Activated CD8-positive, alpha-beta T cell treated with anti-CD3 and anti-CD28 coated beads for 36 hours (primary cell): ENCODE measurements around the gene GGCX. TPM values are rescaled to one million over a fixed set of nuclear protein-coding genes. Genes with fewer than 3 reads are reported as not detected.

Experiments
- ATAC-seq: fragments of 200-7000 bp; cut with Tn5 transposase; one replicate; pipeline ENCODE4 v1.10.0; 2021; ENCODE audit warnings: mild to moderate bottlenecking, moderate library complexity
- CTCF ChIA-PET: fragments of 350-600 bp; sonication (Branson Sonifier 250); formaldehyde crosslinking; loops from one replicate; lab custom pipeline; 2021; ENCODE audit warnings: antibody characterized with exemption; lab: Charles Lee
- POLR2A ChIA-PET: fragments of 350-600 bp; sonication (Branson Sonifier 250); formaldehyde crosslinking; loops from one replicate; lab custom pipeline; 2021; ENCODE audit warnings: antibody characterized with exemption; lab: Charles Lee
- DNase-seq: peaks from one replicate; pipeline ENCODE4 v3.0.0-alpha.2; 2020
- H3K27ac Mint-ChIP-seq: one replicate; pipeline ENCODE4 v1.8.0; 2021; ENCODE audit warnings: mild to moderate bottlenecking, mixed read lengths
- H3K27me3 Mint-ChIP-seq: one replicate; pipeline ENCODE4 v1.8.0; 2021; ENCODE audit warnings: mixed read lengths
- H3K36me3 Mint-ChIP-seq: one replicate; pipeline ENCODE4 v1.8.0; 2021; ENCODE audit warnings: low read depth, mixed read lengths
- H3K4me1 Mint-ChIP-seq: one replicate; pipeline ENCODE4 v1.8.0; 2021; ENCODE audit warnings: low read depth, mixed read lengths
- H3K4me3 Mint-ChIP-seq: one replicate; pipeline ENCODE4 v1.8.0; 2021; ENCODE audit warnings: mild to moderate bottlenecking, moderate library complexity, mixed read lengths
- H3K9me3 Mint-ChIP-seq: one replicate; pipeline ENCODE4 v1.8.0; 2021; ENCODE audit warnings: mixed read lengths
- intact Hi-C: fragments of 100-400 bp; cut with micrococcal nuclease; formaldehyde crosslinking; loops from one replicate; pipeline ENCODE4 v1.10.0; 2022
- total RNA-seq, 2 experiments: library from RNA; stranded (reverse); gene quantifications; one replicate each; pipeline ENCODE4 v1.2.3, GENCODE V29; 2021
- TF ChIP-seq, protein P1 (sequence below): fragments of 200-600 bp; IDR thresholded peaks from one replicate; pipeline ENCODE4 v1.8.0; 2022; ENCODE audit warnings: antibody characterized with exemption, mild to moderate bottlenecking

The GGCX gene
- total RNA-seq, 2 experiments from 2014 or later = 14.6 to 16.7 TPM

DNA sequence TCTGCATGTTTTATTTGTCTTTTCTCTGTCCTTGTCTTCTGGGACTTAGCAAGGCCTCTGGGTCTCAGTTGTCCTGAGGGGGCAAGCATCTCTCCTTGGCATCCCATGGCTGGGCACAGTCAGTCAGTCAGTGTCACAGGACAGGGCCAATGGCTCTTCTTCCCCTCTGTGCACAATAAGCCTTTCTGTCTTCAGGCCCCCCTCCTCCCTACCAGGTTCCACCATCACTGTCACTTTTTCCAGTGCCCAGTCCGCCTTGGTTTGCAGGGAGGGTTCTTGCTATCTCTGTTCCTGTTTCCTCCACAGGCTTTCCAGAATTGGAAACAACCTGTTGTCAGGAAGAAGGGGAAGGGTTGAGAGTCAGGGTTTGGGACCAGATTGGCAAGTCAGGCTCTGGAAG, 21.2 kb upstream of the GGCX start:
- CTCF ChIA-PET = no interaction called here
- POLR2A ChIA-PET = interaction anchor here (1.8 to 3.3 kb wide), 2 partner anchors 13 to 43 kb away, joined by 13 to 21 read pairs; partner anchors contain the start of genes MAT2A and RNF181
- Mint-ChIP-seq H3K4me1 (peaks cover 50% of the 10 kb centered on the region), H3K4me3 (no peak overlapping the region), H3K36me3 (peaks cover 23% of the 10 kb centered on the region), H3K27me3 (no peaks in the 10 kb centered on the region), H3K27ac (no peak overlapping the region), H3K9me3 (no peaks in the 10 kb centered on the region)
- DNase-seq (no peak), ATAC-seq (no peak)
- intact Hi-C loops = no loop called here
- TF ChIP-seq, protein P1, sequence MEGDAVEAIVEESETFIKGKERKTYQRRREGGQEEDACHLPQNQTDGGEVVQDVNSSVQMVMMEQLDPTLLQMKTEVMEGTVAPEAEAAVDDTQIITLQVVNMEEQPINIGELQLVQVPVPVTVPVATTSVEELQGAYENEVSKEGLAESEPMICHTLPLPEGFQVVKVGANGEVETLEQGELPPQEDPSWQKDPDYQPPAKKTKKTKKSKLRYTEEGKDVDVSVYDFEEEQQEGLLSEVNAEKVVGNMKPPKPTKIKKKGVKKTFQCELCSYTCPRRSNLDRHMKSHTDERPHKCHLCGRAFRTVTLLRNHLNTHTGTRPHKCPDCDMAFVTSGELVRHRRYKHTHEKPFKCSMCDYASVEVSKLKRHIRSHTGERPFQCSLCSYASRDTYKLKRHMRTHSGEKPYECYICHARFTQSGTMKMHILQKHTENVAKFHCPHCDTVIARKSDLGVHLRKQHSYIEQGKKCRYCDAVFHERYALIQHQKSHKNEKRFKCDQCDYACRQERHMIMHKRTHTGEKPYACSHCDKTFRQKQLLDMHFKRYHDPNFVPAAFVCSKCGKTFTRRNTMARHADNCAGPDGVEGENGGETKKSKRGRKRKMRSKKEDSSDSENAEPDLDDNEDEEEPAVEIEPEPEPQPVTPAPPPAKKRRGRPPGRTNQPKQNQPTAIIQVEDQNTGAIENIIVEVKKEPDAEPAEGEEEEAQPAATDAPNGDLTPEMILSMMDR = no peak

DNA sequence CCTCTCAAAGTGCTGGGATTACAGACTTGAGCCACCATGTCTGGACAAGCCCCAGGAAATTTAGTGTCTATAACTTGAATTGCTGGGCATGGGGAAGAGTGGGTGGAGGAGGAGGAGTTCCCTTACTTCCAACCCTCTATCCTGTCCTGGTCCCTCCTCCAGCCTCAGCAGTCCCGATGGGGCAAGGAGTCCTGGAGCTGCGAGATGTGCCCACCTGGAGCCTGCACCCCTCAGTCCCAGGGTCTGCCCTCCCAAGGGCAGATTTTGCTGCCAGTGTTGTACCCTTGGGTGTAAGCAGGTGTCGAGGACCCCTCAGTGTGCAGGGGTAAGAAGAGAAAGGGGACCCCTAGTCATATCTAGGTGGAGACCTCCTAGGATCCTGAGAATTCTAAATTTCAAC, 18.9 kb upstream of the GGCX start:
- H3K27me3 Mint-ChIP-seq = no peaks in the 10 kb centered on the region
- ChIA-PET POLR2A (interaction anchor here (0.8 to 1.8 kb wide), 3 partner anchors 12 to 161 kb away, joined by 3 to 7 read pairs (median 4); partner anchors contain the start of gene RNF181), CTCF (no interaction called here)
- H3K36me3 Mint-ChIP-seq = peaks cover 23% of the 10 kb centered on the region
- no peak overlapping the region for H3K27ac Mint-ChIP-seq
- no peaks in the 10 kb centered on the region for H3K9me3 Mint-ChIP-seq
- H3K4me1 Mint-ChIP-seq = peaks cover 41% of the 10 kb centered on the region
- H3K4me3 Mint-ChIP-seq = no peak overlapping the region
- TF ChIP-seq, protein P1 = no peak
- ATAC-seq (no peak), DNase-seq (no peak)
- intact Hi-C loops = no loop called here

DNA sequence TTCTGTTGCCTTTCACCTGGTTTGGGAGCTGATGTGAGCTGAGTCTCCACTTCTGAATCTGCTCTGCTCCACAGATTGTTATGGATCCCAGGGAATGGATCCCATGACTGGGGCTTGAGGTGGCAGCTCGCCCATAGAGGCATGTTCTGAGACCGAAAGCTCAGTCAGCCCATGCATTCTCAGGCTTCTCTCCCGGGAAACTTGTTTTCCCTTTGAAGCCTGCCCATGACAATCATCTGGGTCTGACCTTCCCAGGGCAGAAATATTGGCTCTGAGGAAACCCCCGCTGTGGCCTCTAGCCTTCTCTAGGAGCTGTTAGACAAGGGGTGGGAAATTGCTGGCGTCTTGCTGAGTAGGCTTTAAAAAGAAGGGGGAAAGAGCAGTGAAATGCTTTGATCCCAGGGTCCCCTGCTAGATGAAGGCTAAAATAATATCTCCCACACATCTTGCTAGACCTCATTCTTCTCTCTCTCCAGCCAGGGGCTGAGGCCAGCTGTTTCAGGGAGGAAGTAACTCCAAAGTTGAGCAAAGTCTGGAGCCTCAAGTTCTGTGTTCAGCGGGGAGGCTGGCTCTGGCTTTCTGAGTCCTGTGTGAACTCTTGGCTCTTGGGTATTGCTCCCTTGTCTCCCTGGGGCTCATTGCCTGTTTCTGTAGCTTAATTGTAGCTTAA, 18.1 kb upstream of the GGCX start:
- H3K4me3 Mint-ChIP-seq = peak overlapping the region; percentile 96
- no peak for DNase-seq
- H3K36me3 Mint-ChIP-seq = peaks cover 23% of the 10 kb centered on the region
- TF ChIP-seq, protein P1 = no peak
- intact Hi-C loops = no loop called here
- H3K27me3 Mint-ChIP-seq = no peaks in the 10 kb centered on the region
- H3K27ac Mint-ChIP-seq = peak overlapping the region; percentile 90
- no peak for ATAC-seq
- ChIA-PET CTCF (interaction anchor here (0.7 to 1.3 kb wide), 4 partner anchors 8 to 15 kb away, joined by 3 to 5 read pairs (median 4); partner anchors contain the start of gene RNF181), POLR2A (interaction anchor here (0.5 to 3.0 kb wide), 11 partner anchors 11 to 225 kb away, joined by 3 to 12 read pairs (median 3); partner anchors contain the start of genes ELMOD3, GGCX, MAT2A and RETSAT)
- no peaks in the 10 kb centered on the region for H3K9me3 Mint-ChIP-seq
- peaks cover 35% of the 10 kb centered on the region for H3K4me1 Mint-ChIP-seq

DNA sequence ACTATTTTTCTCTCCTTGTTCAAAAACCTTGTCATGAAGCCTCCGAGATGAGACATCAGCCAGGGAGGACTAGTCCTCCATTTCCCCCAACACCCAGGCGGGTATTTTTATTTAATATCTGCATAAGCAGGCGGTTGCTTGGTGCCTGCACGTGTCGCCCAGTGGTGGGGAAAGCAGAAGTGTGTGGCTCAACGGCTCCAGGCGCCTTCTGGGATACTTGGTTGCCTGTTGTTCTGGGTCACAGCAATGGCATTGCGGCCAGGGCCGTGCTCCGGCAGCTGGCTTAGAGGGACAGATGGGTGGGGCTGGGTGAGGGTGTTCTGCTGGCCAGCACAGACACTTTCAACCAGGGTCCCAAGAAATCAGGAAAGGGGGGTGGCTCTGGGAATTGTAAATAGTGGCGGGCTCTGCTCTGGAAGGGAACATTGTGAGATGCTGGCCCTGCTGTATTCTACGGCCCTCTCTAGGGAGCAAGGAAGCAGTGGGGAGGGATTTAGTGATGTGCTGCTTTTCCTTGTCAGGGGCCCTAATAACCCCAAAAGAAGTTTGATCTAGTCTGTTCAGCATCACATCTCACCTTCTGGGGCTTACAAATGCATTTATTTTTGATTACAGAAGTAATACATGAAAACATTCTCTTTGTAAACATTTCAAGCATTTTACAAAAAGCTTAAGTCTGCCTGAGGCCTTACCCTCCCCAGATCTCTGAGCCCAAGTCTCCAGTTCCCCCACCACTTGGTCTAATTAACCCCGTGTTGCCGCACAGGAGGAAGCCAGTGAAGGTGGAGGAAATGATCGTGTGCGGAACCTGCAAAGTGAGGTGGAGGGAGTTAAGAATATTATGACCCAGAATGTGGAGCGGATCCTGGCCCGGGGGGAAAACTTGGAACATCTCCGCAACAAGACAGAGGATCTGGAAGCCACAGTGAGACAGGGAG, 17.2 kb upstream of the GGCX start:
- H3K27me3 Mint-ChIP-seq = no peaks in the 10 kb centered on the region
- H3K36me3 Mint-ChIP-seq = peaks cover 21% of the 10 kb centered on the region
- TF ChIP-seq, protein P1 = no peak
- H3K4me3 Mint-ChIP-seq = peak overlapping the region; percentile 96
- POLR2A ChIA-PET = interaction anchor here (0.5 to 3.0 kb wide), 20 partner anchors 12 to 224 kb away, joined by 3 to 12 read pairs (median 4); partner anchors contain the start of genes C2orf68, ELMOD3, GGCX and MAT2A
- DNase-seq (peak; percentile 54), ATAC-seq (peak; percentile 41)
- H3K9me3 Mint-ChIP-seq = no peaks in the 10 kb centered on the region
- CTCF ChIA-PET = interaction anchor here (0.7 to 2.3 kb wide), 8 partner anchors 9 to 160 kb away, joined by 3 to 8 read pairs (median 4); partner anchors contain the start of genes RNF181 and SH2D6
- peak overlapping the region; percentile 90 for H3K27ac Mint-ChIP-seq
- intact Hi-C loops = no loop called here
- H3K4me1 Mint-ChIP-seq = peaks cover 30% of the 10 kb centered on the region
